Liver (tissue), 3 donors: ENCODE measurements around the gene CD47.

ENCODE experiments used
- FOXA1 ChIP-seq: IDR thresholded peaks from 2 replicates; pipeline ENCODE4 v1.6.1; 2016; ENCODE audit warnings: antibody characterized with exemption
- GABPA ChIP-seq, 2 donors: IDR thresholded peaks in 1 of 2; conservative IDR thresholded peaks in 1 of 2; 2 replicates each; pipeline ENCODE4 v1.6.1; 2016; ENCODE audit warnings: antibody characterized with exemption in 2 of 2, mild to moderate bottlenecking in 1 of 2, moderate library complexity in 1 of 2
- JUND ChIP-seq, 2 donors: IDR thresholded peaks; 2 replicates each; pipeline ENCODE4 v1.6.1; 2016; ENCODE audit warnings: antibody characterized with exemption in 2 of 2
- NR2F2 ChIP-seq: IDR thresholded peaks from 2 replicates; pipeline ENCODE4 v1.6.1; 2016; ENCODE audit warnings: antibody characterized with exemption
- RAD21 ChIP-seq, 2 donors: IDR thresholded peaks; 2 replicates each; pipeline ENCODE4 v1.6.1; 2016; ENCODE audit warnings: antibody characterized with exemption in 2 of 2, mild to moderate bottlenecking in 2 of 2
- RXRA ChIP-seq, 2 donors: IDR thresholded peaks; 2 replicates each; pipeline ENCODE4 v1.6.1; 2017 to 2018; ENCODE audit warnings: antibody characterized with exemption in 2 of 2, mild to moderate bottlenecking in 1 of 2
- TAF1 ChIP-seq: conservative IDR thresholded peaks from 2 replicates; pipeline ENCODE4 v1.6.1; 2016; ENCODE audit warnings: antibody characterized with exemption, mild to moderate bottlenecking
- YY1 ChIP-seq: IDR thresholded peaks from 2 replicates; pipeline ENCODE4 v1.6.1; 2016; ENCODE audit warnings: antibody characterized with exemption, mild to moderate bottlenecking
- TF ChIP-seq, protein P1 (sequence below): fragments of 150-350 bp; IDR thresholded peaks from 2 replicates; pipeline ENCODE4 v1.5.1; 2017; ENCODE audit warnings: improper control_type of control experiment, low read depth, low read length; ENCODE audit not compliant: missing input control
- TF ChIP-seq, protein P2 (sequence below): IDR thresholded peaks from 2 replicates; pipeline ENCODE4 v1.6.1; 2016; ENCODE audit warnings: antibody characterized with exemption
- TF ChIP-seq, protein P3 (sequence below): IDR thresholded peaks from 2 replicates; pipeline ENCODE4 v1.6.1; 2016; ENCODE audit warnings: antibody characterized with exemption, mild to moderate bottlenecking
- TF ChIP-seq, protein P4 (sequence below): IDR thresholded peaks from 2 replicates; pipeline ENCODE4 v1.6.1; 2016; ENCODE audit warnings: antibody characterized with exemption
- TF ChIP-seq, protein P5 (sequence below): IDR thresholded peaks from 2 replicates; pipeline ENCODE4 v1.6.1; 2016; ENCODE audit warnings: antibody characterized with exemption
- donor health status: healthy.
- donor health status: healthy.

DNA sequence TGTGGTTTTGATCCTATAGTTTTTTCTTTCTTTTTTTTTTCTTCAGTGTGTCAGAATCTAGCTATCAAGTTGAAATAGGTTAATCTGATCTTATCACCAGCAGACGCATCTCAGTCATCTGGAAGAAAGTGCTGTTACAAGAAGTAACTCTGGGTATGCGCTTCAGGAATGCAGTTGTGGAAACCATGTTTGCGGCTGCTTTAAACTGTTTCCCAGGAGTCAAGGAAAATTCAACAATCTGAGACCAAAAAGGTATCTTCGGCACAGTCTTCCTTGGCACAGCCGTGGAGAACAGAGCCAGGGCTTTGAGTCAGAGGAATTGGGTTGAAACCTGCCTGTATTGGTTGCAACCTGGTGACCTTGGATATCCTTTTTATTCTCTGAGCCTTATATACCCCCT is 59.9 kb downstream of the CD47 start:
- TF ChIP-seq, protein P1, sequence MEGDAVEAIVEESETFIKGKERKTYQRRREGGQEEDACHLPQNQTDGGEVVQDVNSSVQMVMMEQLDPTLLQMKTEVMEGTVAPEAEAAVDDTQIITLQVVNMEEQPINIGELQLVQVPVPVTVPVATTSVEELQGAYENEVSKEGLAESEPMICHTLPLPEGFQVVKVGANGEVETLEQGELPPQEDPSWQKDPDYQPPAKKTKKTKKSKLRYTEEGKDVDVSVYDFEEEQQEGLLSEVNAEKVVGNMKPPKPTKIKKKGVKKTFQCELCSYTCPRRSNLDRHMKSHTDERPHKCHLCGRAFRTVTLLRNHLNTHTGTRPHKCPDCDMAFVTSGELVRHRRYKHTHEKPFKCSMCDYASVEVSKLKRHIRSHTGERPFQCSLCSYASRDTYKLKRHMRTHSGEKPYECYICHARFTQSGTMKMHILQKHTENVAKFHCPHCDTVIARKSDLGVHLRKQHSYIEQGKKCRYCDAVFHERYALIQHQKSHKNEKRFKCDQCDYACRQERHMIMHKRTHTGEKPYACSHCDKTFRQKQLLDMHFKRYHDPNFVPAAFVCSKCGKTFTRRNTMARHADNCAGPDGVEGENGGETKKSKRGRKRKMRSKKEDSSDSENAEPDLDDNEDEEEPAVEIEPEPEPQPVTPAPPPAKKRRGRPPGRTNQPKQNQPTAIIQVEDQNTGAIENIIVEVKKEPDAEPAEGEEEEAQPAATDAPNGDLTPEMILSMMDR = no peak
- no peak for TF ChIP-seq NR2F2
- TF ChIP-seq RXRA (IDR thresholded peaks at IDR 0.05) = no peak
- no peak for TF ChIP-seq YY1
- no peak for TF ChIP-seq JUND (IDR thresholded peaks at IDR 0.05)
- TF ChIP-seq RAD21 (IDR thresholded peaks at IDR 0.05) = no peak
- TF ChIP-seq, protein P2, sequence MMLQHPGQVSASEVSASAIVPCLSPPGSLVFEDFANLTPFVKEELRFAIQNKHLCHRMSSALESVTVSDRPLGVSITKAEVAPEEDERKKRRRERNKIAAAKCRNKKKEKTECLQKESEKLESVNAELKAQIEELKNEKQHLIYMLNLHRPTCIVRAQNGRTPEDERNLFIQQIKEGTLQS = no peak
- TF ChIP-seq, protein P3, sequence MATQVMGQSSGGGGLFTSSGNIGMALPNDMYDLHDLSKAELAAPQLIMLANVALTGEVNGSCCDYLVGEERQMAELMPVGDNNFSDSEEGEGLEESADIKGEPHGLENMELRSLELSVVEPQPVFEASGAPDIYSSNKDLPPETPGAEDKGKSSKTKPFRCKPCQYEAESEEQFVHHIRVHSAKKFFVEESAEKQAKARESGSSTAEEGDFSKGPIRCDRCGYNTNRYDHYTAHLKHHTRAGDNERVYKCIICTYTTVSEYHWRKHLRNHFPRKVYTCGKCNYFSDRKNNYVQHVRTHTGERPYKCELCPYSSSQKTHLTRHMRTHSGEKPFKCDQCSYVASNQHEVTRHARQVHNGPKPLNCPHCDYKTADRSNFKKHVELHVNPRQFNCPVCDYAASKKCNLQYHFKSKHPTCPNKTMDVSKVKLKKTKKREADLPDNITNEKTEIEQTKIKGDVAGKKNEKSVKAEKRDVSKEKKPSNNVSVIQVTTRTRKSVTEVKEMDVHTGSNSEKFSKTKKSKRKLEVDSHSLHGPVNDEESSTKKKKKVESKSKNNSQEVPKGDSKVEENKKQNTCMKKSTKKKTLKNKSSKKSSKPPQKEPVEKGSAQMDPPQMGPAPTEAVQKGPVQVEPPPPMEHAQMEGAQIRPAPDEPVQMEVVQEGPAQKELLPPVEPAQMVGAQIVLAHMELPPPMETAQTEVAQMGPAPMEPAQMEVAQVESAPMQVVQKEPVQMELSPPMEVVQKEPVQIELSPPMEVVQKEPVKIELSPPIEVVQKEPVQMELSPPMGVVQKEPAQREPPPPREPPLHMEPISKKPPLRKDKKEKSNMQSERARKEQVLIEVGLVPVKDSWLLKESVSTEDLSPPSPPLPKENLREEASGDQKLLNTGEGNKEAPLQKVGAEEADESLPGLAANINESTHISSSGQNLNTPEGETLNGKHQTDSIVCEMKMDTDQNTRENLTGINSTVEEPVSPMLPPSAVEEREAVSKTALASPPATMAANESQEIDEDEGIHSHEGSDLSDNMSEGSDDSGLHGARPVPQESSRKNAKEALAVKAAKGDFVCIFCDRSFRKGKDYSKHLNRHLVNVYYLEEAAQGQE = no peak
- no peak for TF ChIP-seq TAF1
- TF ChIP-seq, protein P4, sequence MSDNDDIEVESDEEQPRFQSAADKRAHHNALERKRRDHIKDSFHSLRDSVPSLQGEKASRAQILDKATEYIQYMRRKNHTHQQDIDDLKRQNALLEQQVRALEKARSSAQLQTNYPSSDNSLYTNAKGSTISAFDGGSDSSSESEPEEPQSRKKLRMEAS = no peak
- TF ChIP-seq, protein P5, sequence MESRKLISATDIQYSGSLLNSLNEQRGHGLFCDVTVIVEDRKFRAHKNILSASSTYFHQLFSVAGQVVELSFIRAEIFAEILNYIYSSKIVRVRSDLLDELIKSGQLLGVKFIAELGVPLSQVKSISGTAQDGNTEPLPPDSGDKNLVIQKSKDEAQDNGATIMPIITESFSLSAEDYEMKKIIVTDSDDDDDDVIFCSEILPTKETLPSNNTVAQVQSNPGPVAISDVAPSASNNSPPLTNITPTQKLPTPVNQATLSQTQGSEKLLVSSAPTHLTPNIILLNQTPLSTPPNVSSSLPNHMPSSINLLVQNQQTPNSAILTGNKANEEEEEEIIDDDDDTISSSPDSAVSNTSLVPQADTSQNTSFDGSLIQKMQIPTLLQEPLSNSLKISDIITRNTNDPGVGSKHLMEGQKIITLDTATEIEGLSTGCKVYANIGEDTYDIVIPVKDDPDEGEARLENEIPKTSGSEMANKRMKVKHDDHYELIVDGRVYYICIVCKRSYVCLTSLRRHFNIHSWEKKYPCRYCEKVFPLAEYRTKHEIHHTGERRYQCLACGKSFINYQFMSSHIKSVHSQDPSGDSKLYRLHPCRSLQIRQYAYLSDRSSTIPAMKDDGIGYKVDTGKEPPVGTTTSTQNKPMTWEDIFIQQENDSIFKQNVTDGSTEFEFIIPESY = no peak
- TF ChIP-seq FOXA1 = no peak
- TF ChIP-seq GABPA (IDR thresholded peaks at IDR 0.05 in 1 of 2, conservative IDR thresholded peaks at IDR 0.05 in 1 of 2) = no peak
